Nephron (organoid): ENCODE results near the gene EVC.

Experiments used
- H3K27ac Mint-ChIP-seq, 3 experiments: 2 replicates each; pipeline ENCODE4 v1.8.0; 2020; ENCODE audit warnings: mixed read lengths in 3 of 3, mild to moderate bottlenecking in 2 of 3, moderate library complexity in 1 of 3
- H3K27me3 Mint-ChIP-seq: 2 replicates; pipeline ENCODE4 v1.8.0; 2021; ENCODE audit warnings: low read depth, mild to moderate bottlenecking, moderate library complexity, mixed read lengths
- H3K36me3 Mint-ChIP-seq: 2 replicates; pipeline ENCODE4 v1.8.0; 2020; ENCODE audit warnings: low read depth, mixed read lengths
- H3K4me1 Mint-ChIP-seq: 2 replicates; pipeline ENCODE4 v1.8.0; 2020; ENCODE audit warnings: mixed read lengths
- H3K4me3 Mint-ChIP-seq, 3 experiments: 2 replicates each; pipeline ENCODE4 v1.8.0; 2020; ENCODE audit warnings: mild to moderate bottlenecking in 3 of 3, mixed read lengths in 3 of 3, moderate library complexity in 2 of 3
- H3K9me3 Mint-ChIP-seq: 2 replicates; pipeline ENCODE4 v1.8.0; 2020; ENCODE audit warnings: mixed read lengths
- TF ChIP-seq, protein P1 (sequence below), 3 experiments: fragments of 200-600 bp; sonication (generic); IDR thresholded peaks; one replicate each; pipeline ENCODE4 v1.5.0; 2021; ENCODE audit warnings: antibody characterized with exemption in 3 of 3; ENCODE audit not compliant: unreplicated experiment in 3 of 3

EVC gene

DNA sequence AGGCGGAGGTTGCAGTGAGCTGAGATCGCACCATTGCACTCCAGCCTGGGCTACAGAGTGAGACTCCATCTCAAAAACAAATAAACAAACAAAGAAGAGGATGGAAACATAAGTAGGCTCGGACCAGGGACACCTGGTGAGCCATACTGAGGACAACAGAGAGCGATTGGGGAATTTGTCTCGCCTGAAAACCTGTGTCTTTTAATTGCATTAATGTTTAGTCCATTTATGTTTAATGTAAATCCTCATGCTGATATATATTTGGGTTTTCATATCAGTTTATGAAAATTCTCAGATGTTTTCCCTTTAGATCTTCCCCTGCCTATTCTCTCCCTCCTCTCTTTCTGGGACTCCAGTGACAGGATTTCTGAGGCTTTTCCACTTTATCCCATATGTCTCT is 84.6 kb downstream of the EVC start:
- H3K4me3 Mint-ChIP-seq: no peak overlapping the region
- H3K36me3 Mint-ChIP-seq: peaks cover 46% of the 10 kb centered on the region
- no peak overlapping the region for H3K27ac Mint-ChIP-seq
- no peaks in the 10 kb centered on the region for H3K27me3 Mint-ChIP-seq
- TF ChIP-seq, protein P1, sequence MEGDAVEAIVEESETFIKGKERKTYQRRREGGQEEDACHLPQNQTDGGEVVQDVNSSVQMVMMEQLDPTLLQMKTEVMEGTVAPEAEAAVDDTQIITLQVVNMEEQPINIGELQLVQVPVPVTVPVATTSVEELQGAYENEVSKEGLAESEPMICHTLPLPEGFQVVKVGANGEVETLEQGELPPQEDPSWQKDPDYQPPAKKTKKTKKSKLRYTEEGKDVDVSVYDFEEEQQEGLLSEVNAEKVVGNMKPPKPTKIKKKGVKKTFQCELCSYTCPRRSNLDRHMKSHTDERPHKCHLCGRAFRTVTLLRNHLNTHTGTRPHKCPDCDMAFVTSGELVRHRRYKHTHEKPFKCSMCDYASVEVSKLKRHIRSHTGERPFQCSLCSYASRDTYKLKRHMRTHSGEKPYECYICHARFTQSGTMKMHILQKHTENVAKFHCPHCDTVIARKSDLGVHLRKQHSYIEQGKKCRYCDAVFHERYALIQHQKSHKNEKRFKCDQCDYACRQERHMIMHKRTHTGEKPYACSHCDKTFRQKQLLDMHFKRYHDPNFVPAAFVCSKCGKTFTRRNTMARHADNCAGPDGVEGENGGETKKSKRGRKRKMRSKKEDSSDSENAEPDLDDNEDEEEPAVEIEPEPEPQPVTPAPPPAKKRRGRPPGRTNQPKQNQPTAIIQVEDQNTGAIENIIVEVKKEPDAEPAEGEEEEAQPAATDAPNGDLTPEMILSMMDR (IDR thresholded peaks at IDR 0.05; ENCODE audit: unreplicated experiment in 3 of 3): no peak
- no peaks in the 10 kb centered on the region for H3K4me1 Mint-ChIP-seq
- peaks cover 6% of the 10 kb centered on the region for H3K9me3 Mint-ChIP-seq

DNA sequence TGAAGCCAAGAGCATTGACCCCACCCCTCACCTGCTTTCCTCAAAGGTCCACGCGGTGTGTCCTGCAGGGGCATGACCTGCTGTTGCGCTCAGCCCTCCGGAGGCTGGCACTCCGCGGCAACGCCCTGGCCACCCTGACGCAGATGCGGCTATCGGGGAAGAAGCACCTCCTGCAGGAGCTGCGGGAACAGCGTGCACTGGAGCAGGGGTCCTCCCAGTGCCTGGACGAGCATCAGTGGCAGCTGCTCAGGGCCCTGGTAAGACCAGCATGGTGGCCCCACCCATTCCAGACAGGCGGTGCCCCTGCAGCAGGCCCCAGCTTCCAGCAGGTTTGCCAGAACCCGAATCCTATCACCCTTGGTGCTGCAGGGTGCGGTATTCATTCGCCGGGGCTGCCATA is 86.0 kb downstream of the EVC start:
- no peaks in the 10 kb centered on the region for H3K27me3 Mint-ChIP-seq
- TF ChIP-seq, protein P1 (IDR thresholded peaks at IDR 0.05; ENCODE audit: unreplicated experiment in 3 of 3): no peak
- peaks cover 6% of the 10 kb centered on the region for H3K9me3 Mint-ChIP-seq
- no peak overlapping the region for H3K27ac Mint-ChIP-seq
- no peaks in the 10 kb centered on the region for H3K4me1 Mint-ChIP-seq
- H3K4me3 Mint-ChIP-seq: no peak overlapping the region
- peaks cover 46% of the 10 kb centered on the region for H3K36me3 Mint-ChIP-seq

DNA sequence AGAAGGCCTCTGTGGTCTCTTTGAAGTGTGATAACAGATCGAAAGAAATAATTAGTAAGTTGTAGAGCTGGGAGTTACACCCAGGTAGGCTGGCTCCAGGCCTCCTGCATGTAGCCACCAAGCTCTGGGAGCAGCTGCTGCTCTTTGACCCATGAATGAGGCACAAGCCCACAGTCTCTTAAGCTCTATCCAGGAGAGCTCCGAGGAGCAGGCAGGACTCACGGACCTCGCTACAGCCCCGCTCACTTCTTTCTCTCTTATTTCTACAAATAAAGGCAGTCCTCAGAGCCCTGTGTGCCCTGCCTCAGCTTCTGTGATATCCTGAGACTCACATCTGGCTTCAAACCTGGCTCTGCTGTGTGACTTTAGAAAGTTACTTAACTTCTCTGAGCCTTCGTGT is 86.9 kb downstream of the EVC start:
- H3K9me3 Mint-ChIP-seq: peaks cover 6% of the 10 kb centered on the region
- peaks cover 51% of the 10 kb centered on the region for H3K36me3 Mint-ChIP-seq
- no peak overlapping the region for H3K27ac Mint-ChIP-seq
- TF ChIP-seq, protein P1 (IDR thresholded peaks at IDR 0.05; ENCODE audit: unreplicated experiment in 3 of 3): no peak
- H3K27me3 Mint-ChIP-seq: no peaks in the 10 kb centered on the region
- H3K4me1 Mint-ChIP-seq: no peaks in the 10 kb centered on the region
- H3K4me3 Mint-ChIP-seq: no peak overlapping the region

DNA sequence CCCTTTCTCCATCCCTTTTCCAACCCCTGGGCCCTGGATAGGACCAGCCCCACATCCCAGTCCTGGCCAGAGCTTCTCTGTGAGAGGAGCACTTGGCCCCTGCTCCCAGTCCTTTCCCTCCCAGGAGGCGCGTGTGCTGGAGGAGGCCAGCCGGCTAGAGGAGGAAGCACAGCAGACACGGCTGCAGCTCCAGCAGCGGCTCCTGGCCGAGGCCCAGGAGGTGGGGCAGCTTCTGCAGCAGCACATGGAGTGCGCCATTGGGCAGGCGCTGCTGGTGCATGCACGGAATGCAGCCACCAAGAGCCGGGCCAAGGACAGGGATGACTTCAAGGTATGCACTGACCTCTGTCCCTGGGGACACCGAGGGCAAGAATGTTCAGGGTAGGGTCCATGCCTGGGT is 87.5 kb downstream of the EVC start:
- Mint-ChIP-seq H3K27me3 (no peaks in the 10 kb centered on the region), H3K4me3 (no peak overlapping the region), H3K27ac (no peak overlapping the region), H3K9me3 (peaks cover 6% of the 10 kb centered on the region), H3K36me3 (peaks cover 54% of the 10 kb centered on the region), H3K4me1 (no peaks in the 10 kb centered on the region)
- TF ChIP-seq, protein P1 (IDR thresholded peaks at IDR 0.05; ENCODE audit: unreplicated experiment in 3 of 3): no peak

DNA sequence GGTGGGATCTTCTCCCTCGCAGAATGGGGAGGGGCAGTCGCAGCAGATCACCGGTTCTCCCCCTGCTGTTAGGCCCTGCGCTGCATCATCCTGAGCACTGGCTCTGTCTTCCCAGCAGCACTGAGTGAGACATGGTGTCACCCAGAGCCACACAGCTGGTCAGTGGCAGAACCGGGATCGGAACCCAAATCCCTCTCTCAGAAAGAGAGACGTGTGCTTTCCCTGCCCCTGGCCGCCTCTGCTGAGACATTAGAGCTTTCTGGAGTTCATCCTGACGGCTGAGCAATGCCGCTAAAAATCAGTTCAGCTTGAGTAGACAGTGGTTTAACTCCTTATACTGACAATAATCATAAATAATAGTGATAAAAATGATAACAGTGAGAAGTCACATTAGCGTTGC is 87.9 kb downstream of the EVC start:
- H3K9me3 Mint-ChIP-seq: peaks cover 6% of the 10 kb centered on the region
- TF ChIP-seq, protein P1 (IDR thresholded peaks at IDR 0.05; ENCODE audit: unreplicated experiment in 3 of 3): no peak
- peaks cover 57% of the 10 kb centered on the region for H3K36me3 Mint-ChIP-seq
- no peaks in the 10 kb centered on the region for H3K27me3 Mint-ChIP-seq
- no peaks in the 10 kb centered on the region for H3K4me1 Mint-ChIP-seq
- H3K4me3 Mint-ChIP-seq: no peak overlapping the region
- H3K27ac Mint-ChIP-seq: no peak overlapping the region

DNA sequence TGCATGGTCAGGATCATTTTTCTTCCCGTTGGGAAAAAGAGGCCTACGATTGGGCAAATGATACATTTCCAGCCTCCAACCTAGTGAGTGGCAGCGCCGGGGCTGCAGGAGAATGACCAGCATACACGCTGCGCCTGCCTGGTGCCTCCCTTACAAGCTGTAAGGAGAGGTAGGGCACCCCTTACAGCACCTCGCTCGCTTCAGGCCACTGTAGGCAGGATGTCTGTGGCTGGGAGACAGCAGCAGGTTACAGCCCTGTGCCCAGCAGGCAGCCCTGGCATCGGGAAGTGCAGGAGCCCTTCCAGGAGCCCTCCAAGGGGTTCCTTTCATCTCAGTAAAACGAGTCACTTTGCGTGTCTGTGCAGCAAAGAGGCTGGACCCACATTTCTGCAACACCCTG is 88.4 kb downstream of the EVC start:
- H3K27me3 Mint-ChIP-seq: no peaks in the 10 kb centered on the region
- TF ChIP-seq, protein P1 (IDR thresholded peaks at IDR 0.05; ENCODE audit: unreplicated experiment in 3 of 3): no peak
- peaks cover 6% of the 10 kb centered on the region for H3K9me3 Mint-ChIP-seq

More for the DNA sequence above, 88.4 kb downstream of the EVC start:
- no peak overlapping the region for H3K4me3 Mint-ChIP-seq
- H3K36me3 Mint-ChIP-seq: peaks cover 57% of the 10 kb centered on the region
- no peak overlapping the region for H3K27ac Mint-ChIP-seq
- H3K4me1 Mint-ChIP-seq: no peaks in the 10 kb centered on the region
